Ovary (tissue), 9 donors: ENCODE data around the gene CCL13. TPM values are rescaled to one million over a fixed set of nuclear protein-coding genes. Genes with fewer than 3 reads are reported as not detected.

Experiments
- DNase-seq, 5 donors: peaks; one replicate each; pipeline ENCODE4 v3.0.0-alpha.2; 2019 to 2020
- H3K27ac ChIP-seq, 2 donors: fragments of 200-600 bp; one replicate each; pipeline versions ENCODE4 v1.5.1 to v1.8.0; 2019 to 2022
- H3K27me3 ChIP-seq: fragments of 200-600 bp; one replicate; pipeline ENCODE4 v1.8.0; 2022
- H3K36me3 ChIP-seq: fragments of 200-600 bp; sonication (generic); one replicate; pipeline ENCODE4 v1.5.1; 2019
- H3K4me1 ChIP-seq: one replicate; pipeline ENCODE4 v1.8.1; 2013; ENCODE audit warnings: mild to moderate bottlenecking, moderate library complexity; ENCODE audit not compliant: insufficient read depth
- H3K4me3 ChIP-seq: fragments of 200-600 bp; sonication (generic); one replicate; pipeline ENCODE4 v1.5.1; 2017
- H3K9me3 ChIP-seq, 2 donors: fragments of 200-600 bp in 1 of 2; sonication (generic) in 1 of 2; one replicate each; pipeline versions ENCODE4 v1.5.1 to v1.8.1; 2013 to 2019; ENCODE audit warnings: mild to moderate bottlenecking in 1 of 2, moderate library complexity in 1 of 2
- CTCF ChIP-seq, 3 donors: fragments of 450-650 bp in 2 of 3; fragments of 200-600 bp in 1 of 3; IDR thresholded peaks; one replicate each; pipeline versions ENCODE4 v1.5.1 to v1.8.0; 2016 to 2022; ENCODE audit warnings: antibody characterized with exemption in 3 of 3, mild to moderate bottlenecking in 1 of 3
- EP300 ChIP-seq: sonication (generic); formaldehyde crosslinking; IDR thresholded peaks from one replicate; pipeline ENCODE4 v1.6.1; 2017; ENCODE audit warnings: antibody characterized with exemption
- POLR2A ChIP-seq: fragments of 450-650 bp; IDR thresholded peaks from one replicate; pipeline ENCODE4 v1.6.1; 2017; ENCODE audit warnings: antibody characterized with exemption, mild to moderate bottlenecking, moderate library complexity
- WGBS, 3 donors: extraction: QIAGEN DNeasy Blood & Tissue Kit in 1 of 3; methylation state at CpG; one replicate each; pipeline versions ENCODE4 v1.1.5 to v1.1.7; 2013 to 2017; 5-methylcytosine and 5-hydroxymethylcytosine counted together
- intact Hi-C, 4 donors: fragments of 100-400 bp; cut with DNase I; formaldehyde crosslinking; loops; one replicate each; pipeline versions ENCODE4 v1.11.0 to v1.15.1; 2022 to 2023
- polyA plus RNA-seq, 2 donors: library from polyadenylated mRNA; stranded (reverse); fragments of 200-250 nt in 1 of 2; fragments of 350-450 nt in 1 of 2; fragmentation: Illumina TruSeq in 1 of 2; extraction: RNeasy Lipid Tissue Mini Kit (QIAGEN cat#74804) in 1 of 2; gene quantifications; one replicate each; pipeline ENCODE4 v1.2.3, GENCODE V29; 2013 to 2014
- total RNA-seq, 7 donors: library from RNA; depleted of rRNA in 2 of 7; stranded (reverse); fragments of >200 nt in 2 of 7; fragmentation: NEBNext Ultra II Directional in 3 of 7; extraction: Animal tissue kit (Norgen Biotek cat#: 25700) in 3 of 7; gene quantifications; one replicate each; pipeline versions ENCODE4 v1.1.0 to v1.2.4, GENCODE V29; 2016 to 2023
- donor health status: DM: no; HTN: no; CAD: no; lungs with moderate emphysema.
- donor health status: DM: no; HTN: no; CAD: no.
- donor health status: Bipolar disorder and iron deficiency.
- donor health status: DM: yes; HTN: yes; CAD: no.
- donor health status: DM: no; HTN: no; CAD: no.
- donor health status: DM: yes; HTN: yes; CAD: no.

Gene CCL13
- total and polyA plus RNA-seq, 9 donors = 0.47 to 5.1 (median 0.59) TPM; not detected in 4

GRCh38 chr17:34366529-34367107, 10.3 kb downstream of the CCL13 start:
- Histone ChIP-seq H3K9me3 (no peaks in the 10 kb centered on the region), H3K27ac (no peak overlapping the region), H3K36me3 (no peaks in the 10 kb centered on the region), H3K4me1 (no peaks in the 10 kb centered on the region), H3K4me3 (no peak overlapping the region), H3K27me3 (no peaks in the 10 kb centered on the region)
- 65 to 71% (median 66%) methylated on average over 4 of the region's 4 CpGs for WGBS, 3 donors
- no peak for DNase-seq
- TF ChIP-seq POLR2A (no peak), CTCF (IDR thresholded peaks at IDR 0.05) (no peak), EP300 (no peak)
- intact Hi-C loops = loop anchor here in 1 of 4 donors (10.0 kb wide), 1 partner anchor 162 kb away; no protein-coding TSS in a partner anchor

GRCh38 chr17:34367486-34368195, 11.4 kb downstream of the CCL13 start:
- DNase-seq = no peak
- TF ChIP-seq CTCF (IDR thresholded peaks at IDR 0.05) (no peak), POLR2A (no peak), EP300 (no peak)
- Histone ChIP-seq H3K9me3 (no peaks in the 10 kb centered on the region), H3K27ac (no peak overlapping the region), H3K36me3 (no peaks in the 10 kb centered on the region), H3K27me3 (no peaks in the 10 kb centered on the region), H3K4me1 (no peaks in the 10 kb centered on the region), H3K4me3 (no peak overlapping the region)
- intact Hi-C loops = loop anchor here in 1 of 4 donors (10.0 kb wide), 1 partner anchor 163 kb away; no protein-coding TSS in a partner anchor
- 69 to 74% (median 72%) methylated on average over 9 of the region's 9 CpGs for WGBS, 3 donors

GRCh38 chr17:34368196-34368945, 12.1 kb downstream of the CCL13 start:
- intact Hi-C loops = loop anchor here in 1 of 4 donors (10.0 kb wide), 1 partner anchor 164 kb away; no protein-coding TSS in a partner anchor
- DNase-seq = no peak
- WGBS, 3 donors = 62 to 71% (median 69%) methylated on average over 9 of the region's 9 CpGs
- Histone ChIP-seq H3K27ac (no peak overlapping the region), H3K4me3 (no peak overlapping the region), H3K9me3 (no peaks in the 10 kb centered on the region), H3K36me3 (no peaks in the 10 kb centered on the region), H3K4me1 (no peaks in the 10 kb centered on the region), H3K27me3 (no peaks in the 10 kb centered on the region)
- TF ChIP-seq CTCF (IDR thresholded peaks at IDR 0.05) (no peak), EP300 (no peak), POLR2A (no peak)

GRCh38 chr17:34368946-34369500, 12.7 kb downstream of the CCL13 start:
- no peaks in the 10 kb centered on the region for H3K36me3 ChIP-seq
- H3K27ac ChIP-seq = no peak overlapping the region
- 50 to 52% (median 50%) methylated on average over 4 of the region's 4 CpGs for WGBS, 3 donors
- no peak overlapping the region for H3K4me3 ChIP-seq
- H3K4me1 ChIP-seq = no peaks in the 10 kb centered on the region
- H3K9me3 ChIP-seq = no peaks in the 10 kb centered on the region
- TF ChIP-seq POLR2A (no peak), CTCF (IDR thresholded peaks at IDR 0.05) (no peak), EP300 (no peak)
- no peaks in the 10 kb centered on the region for H3K27me3 ChIP-seq
- intact Hi-C loops = loop anchor here in 1 of 4 donors (10.0 kb wide), 1 partner anchor 164 kb away; no protein-coding TSS in a partner anchor
- no peak for DNase-seq
